ENCODE measurements around the gene CDC42SE2.
"Not testable (repeated sequence)": the region's sequence is repeated elsewhere in the genome, so short reads cannot be mapped to it uniquely, and the experiment has no call there.

Gene CDC42SE2

DNA sequence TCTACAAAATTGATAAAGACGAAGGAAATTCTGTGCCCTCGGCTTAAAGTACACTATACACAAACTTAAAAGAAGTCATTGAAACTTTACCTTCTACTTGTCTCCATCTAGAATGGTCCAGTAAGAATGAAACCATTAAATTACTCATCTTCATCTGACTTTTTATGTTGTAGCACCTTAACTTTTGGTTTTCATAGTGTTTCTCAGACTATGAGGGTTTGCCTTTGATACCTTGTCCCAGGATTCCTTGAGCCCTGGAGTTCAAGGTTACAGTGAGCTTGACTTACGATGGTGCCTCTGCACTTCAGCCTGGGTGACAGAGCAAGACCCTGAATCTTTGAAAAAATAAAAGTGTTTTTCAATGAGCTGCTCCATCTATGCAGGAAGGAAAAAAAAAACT lies 132.2 kb downstream of the CDC42SE2 start:
- DNase-seq = no peak

- no peak for DNase-seq
These were observed 132.9 kb downstream of the CDC42SE2 start for GRCh38 chr5:131396630-131397273.

DNA sequence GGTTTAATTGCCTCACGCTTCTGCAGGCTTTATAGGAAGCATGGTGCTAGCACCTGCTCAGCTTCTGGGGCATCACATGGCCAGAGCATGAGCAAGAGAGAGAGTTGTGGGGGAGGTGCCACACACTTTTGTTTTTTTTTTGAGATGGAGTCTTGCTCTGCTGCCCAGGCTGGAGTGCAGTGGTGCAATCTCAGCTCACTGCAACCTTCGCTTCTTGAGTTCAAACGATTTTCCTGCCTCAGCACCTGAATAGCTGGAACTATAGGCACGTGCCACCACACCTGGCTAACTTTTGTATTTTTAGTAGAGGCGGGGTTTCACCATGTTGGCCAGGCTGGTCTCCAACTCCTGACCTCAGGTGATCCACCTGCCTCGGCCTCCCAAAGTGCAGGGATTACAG lies 135.2 kb downstream of the CDC42SE2 start:
- DNase-seq = not testable (repeated sequence)

GRCh38 chr5:131400585-131400984 lies 136.7 kb downstream of the CDC42SE2 start:
- no peak for DNase-seq

GRCh38 chr5:131405674-131406073 lies 141.8 kb downstream of the CDC42SE2 start:
- DNase-seq = no peak

- DNase-seq = no peak
These were observed 142.2 kb downstream of the CDC42SE2 start for GRCh38 chr5:131406076-131406475.

DNA sequence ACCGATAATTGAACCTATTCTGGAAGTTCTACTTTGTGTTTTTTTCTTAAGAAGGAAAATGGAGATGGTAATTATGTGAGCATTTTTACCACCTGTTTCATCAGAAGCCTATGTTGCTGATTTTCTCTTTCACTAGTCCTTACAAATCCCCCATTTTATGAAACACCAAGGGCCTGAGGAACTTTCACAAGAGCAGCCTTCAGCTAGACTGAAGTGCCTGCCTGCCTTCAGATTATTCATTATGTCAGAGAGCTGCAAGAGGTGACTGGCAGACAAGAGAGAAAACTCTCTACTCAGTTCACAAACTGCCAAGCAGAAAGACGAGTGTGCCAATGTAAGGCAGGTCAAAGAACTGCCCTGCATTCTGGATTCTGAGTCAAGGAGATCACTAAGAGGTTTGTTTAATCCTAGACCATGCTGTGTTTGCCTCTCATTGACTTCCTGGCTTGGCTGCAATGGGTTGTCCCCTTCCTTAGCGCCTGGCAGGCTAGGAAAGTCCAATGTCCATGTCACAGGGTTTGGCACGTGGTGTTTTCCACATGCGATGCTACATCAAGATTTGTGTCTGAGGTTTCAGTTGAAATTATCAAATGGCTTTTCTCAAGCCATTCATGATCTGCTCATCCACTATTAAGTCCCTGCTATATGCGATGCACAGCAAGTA lies 143.3 kb downstream of the CDC42SE2 start:
- no peak for DNase-seq

GRCh38 chr5:131413605-131414559 lies 150.0 kb downstream of the CDC42SE2 start:
- DNase-seq = no peak

- no peak for DNase-seq
These were observed 152.9 kb downstream of the CDC42SE2 start for GRCh38 chr5:131416729-131417128.

DNA sequence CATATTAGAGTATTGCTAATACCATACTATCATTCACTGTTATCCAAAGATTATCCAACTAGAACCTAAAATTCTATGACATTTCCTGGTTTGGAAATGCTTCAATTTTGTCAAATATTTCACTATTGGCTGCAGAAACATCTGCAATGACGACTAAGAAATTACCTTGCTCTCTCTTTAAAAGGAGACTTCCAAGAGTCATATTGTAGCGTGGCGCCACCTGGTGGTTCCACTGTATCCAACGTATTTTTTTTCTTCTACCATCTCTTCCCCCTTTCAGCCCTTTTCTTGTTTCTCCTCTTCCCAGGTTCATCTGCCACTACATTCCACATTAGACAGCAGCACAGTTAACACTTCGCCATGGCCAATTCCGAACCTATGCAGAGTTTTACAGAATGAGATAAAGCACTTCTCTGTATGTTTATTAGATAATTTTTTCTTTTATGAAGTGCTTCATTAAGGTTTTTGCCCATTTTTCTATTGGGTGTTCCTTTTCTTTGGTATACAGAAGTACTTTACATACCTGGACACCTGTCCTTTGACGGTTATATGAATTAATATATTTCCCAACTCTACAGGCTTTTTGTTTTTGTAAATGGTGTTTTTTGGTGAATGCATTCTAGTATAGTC lies 153.5 kb downstream of the CDC42SE2 start:
- DNase-seq = peak; percentile 54

DNA sequence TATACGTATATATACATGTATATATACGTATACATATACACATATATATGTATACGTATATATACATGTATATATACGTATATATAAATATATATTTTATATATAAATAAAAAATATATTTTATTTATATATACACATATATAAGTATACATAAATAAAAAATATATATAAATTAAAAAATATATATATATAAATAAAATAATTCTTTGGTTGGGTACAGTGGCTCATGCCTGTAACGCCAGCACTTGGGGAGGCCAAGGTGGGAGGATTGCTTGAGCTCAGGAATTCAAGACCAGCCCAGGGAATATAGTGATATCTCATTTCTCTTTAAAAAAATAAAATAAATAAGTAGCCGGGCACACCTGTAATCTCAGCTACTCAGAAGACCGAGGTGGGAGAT lies 155.0 kb downstream of the CDC42SE2 start:
- DNase-seq = no peak

DNA sequence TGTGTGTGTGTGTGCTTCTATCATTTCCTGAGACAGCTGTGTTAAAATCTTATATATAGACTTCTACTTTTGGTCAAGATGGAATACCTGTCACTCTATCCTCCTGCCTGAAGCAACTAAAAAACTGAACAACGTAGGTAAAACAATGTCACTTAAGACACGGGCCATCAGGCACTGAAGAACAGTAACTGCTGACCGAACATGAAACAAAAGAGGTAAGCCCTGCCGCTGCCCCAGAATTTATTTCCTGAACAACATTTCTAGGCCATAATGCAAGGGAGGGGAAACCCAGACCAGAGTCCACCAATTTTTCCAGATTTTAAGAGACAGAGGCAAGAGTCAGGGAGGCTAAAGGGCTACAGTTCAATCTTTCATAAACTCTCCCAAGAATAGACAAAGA lies 156.0 kb downstream of the CDC42SE2 start:
- no peak for DNase-seq

GRCh38 chr5:131423056-131423455 lies 159.2 kb downstream of the CDC42SE2 start:
- DNase-seq = peak; percentile 30

DNA sequence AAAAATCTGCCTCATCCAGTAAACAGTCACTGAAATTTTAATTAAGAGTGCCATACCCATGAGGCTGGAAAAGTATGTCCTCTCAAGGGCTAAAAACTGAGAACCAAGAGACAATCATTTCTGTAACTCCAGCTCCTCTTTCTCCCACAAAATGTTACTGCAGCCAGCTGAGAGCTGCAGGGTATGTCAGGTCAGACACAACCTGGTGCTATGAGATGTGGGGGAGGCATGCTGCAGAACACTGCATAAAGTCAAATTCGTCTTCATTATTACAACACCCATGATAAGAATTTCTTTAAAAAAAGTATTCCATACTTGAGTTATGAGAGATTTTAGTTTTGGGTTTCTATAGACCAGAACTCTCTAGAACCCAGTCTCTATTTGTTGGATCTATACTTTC lies 162.2 kb downstream of the CDC42SE2 start:
- DNase-seq = no peak

- DNase-seq = no peak
These were observed 166.9 kb downstream of the CDC42SE2 start for GRCh38 chr5:131430794-131431193.

- DNase-seq = no peak
These were observed 167.9 kb downstream of the CDC42SE2 start for GRCh38 chr5:131431794-131432193.

GRCh38 chr5:131433109-131433508 lies 169.3 kb downstream of the CDC42SE2 start:
- no peak for DNase-seq

DNA sequence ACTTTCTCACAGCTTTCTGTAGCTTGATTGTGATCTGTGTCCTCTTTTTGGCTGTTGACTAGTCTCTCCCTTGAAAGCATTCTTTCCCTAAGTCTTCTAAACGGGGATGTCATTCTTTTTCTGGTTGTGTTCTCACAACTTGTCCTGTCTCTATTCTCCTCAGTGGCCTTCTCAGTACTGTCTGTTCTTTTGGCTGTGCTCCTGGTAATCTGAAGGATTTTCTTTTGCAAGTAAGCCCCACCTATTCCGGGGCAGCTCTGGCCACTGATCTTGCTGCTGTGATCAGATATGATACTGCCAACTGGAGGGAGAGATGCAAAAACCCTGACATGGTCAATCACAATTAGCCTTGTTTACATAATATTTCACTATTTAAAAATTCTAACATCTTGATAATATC lies 172.2 kb downstream of the CDC42SE2 start:
- DNase-seq = no peak

GRCh38 chr5:131441184-131441583 lies 177.3 kb downstream of the CDC42SE2 start:
- DNase-seq = no peak

Data from NCI-H1105 treated with DMSO at 0.1 percent for 48 hours (cell line).